Psoas muscle (tissue), 8 donors: ENCODE results near the gene PGBD5. TPM values are rescaled to one million over a fixed set of nuclear protein-coding genes. Genes with fewer than 3 reads are reported as not detected.
A peak's percentile ranks its signal among the peaks of the same experiment; 100 is the strongest.

Source experiments
- ATAC-seq, 4 donors: fragments of 200-7000 bp; cut with Tn5 transposase; one replicate each; pipeline ENCODE4 v1.9.1; 2020; ENCODE audit warnings: moderate library complexity in 3 of 4, mild to moderate bottlenecking in 2 of 4
- DNase-seq, 2 donors: peaks; one replicate each; pipeline ENCODE4 v3.0.0-alpha.2; 2020
- H3K27ac ChIP-seq: fragments of 200-600 bp; one replicate; pipeline ENCODE4 v1.8.0; 2022
- H3K27me3 ChIP-seq, 3 donors: fragments of 200-600 bp in 1 of 3; one replicate each; pipeline versions ENCODE4 v1.6.1 to v1.8.0; 2013 to 2022; ENCODE audit warnings: low read length in 2 of 3, mild to moderate bottlenecking in 2 of 3, moderate library complexity in 1 of 3; ENCODE audit not compliant: insufficient read depth in 3 of 3
- H3K36me3 ChIP-seq, 2 donors: fragments of 200-600 bp in 1 of 2; one replicate each; pipeline versions ENCODE4 v1.6.1 to v1.8.0; 2013 to 2022; ENCODE audit warnings: low read depth in 1 of 2, mild to moderate bottlenecking in 1 of 2, moderate library complexity in 1 of 2; ENCODE audit not compliant: insufficient read depth in 1 of 2
- H3K4me1 ChIP-seq: fragments of 200-600 bp; one replicate; pipeline ENCODE4 v1.8.0; 2022
- H3K4me3 ChIP-seq: fragments of 200-600 bp; one replicate; pipeline ENCODE4 v1.8.0; 2022; ENCODE audit warnings: mild to moderate bottlenecking
- H3K9me3 ChIP-seq: fragments of 200-600 bp; one replicate; pipeline ENCODE4 v1.8.0; 2022
- WGBS, 3 donors: extraction: QIAGEN DNeasy Blood & Tissue Kit; methylation state at CpG; one replicate each; pipeline versions ENCODE4 v1.1.6 to v1.1.7; 2013; 5-methylcytosine and 5-hydroxymethylcytosine counted together
- intact Hi-C, 2 donors: fragments of 100-400 bp; cut with DNase I; formaldehyde crosslinking; loops; one replicate each; pipeline versions ENCODE4 v1.11.0 to v1.14.2; 2022
- polyA plus RNA-seq, 3 donors: library from polyadenylated mRNA; stranded (reverse); fragments of 200-250 nt; gene quantifications; one replicate each; pipeline ENCODE4 v1.2.3, GENCODE V29; 2013
- total RNA-seq, 4 donors: library from RNA; stranded (reverse); fragmentation: NEBNext Ultra II Directional in 2 of 4; extraction: Animal tissue kit (Norgen Biotek cat#: 25700) in 2 of 4; gene quantifications; one replicate each; pipeline versions ENCODE4 v1.2.1 to v1.2.4, GENCODE V29; 2021 to 2023
- TF ChIP-seq, protein P1 (sequence below): fragments of 200-600 bp; IDR thresholded peaks from one replicate; pipeline ENCODE4 v1.8.0; 2022; ENCODE audit warnings: antibody characterized with exemption
- donor health status: healthy with polysubstance abuse.
- donor health status: DM: no; HTN: no; CAD: no; lungs with moderate emphysema.
- donor health status: Bipolar disorder and iron deficiency.
- donor health status: healthy.
- donor health status: DM: yes; HTN: yes; CAD: no.
- donor health status: DM: no; HTN: no; CAD: no.
- donor health status: DM: no; HTN: no; CAD: no.
- donor health status: DM: yes; HTN: yes; CAD: no.

The PGBD5 gene
- total and polyA plus RNA-seq, 7 donors: 2.1 to 9.8 (median 4.5) TPM

DNA sequence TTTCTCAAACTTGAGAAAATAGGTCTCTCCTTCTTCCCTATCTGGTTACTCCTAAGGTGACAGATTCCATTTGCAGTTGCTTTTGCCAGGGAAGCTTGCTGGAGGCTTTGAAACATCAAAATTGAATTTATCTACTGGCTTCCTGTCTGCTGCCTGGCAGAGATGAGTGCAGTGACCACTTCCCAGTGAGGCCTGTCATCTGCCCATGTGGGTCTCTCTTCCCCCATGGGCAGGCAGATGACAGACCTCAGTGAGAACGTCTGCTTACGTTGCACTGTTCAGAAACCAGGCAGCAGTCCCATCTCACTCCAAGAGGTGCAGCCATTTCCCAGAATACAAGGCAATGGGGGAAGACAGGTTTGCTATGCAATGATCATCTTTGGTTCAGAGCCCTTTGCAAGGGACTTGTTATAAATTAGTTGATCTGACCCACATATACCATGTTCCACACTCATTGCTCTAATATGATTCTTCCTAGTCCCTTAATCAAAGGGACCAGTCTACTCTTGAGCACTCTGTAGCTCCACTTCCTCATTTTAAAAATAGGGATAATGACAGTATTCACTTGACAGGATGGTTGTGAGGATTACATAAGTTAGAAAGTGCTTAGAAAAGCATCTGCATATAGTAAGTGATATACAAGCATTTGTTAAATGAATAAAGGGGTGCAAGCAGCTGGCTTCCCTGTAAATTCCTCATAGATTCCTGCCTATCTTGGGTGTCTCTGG, 10.6 kb downstream of the PGBD5 start:
- WGBS, 3 donors: 73 to 97% (median 78%) methylated on average over 2 of the region's 2 CpGs
- no peak overlapping the region for H3K4me3 ChIP-seq
- H3K27me3 ChIP-seq: no peaks in the 10 kb centered on the region
- intact Hi-C loops: no loop called here
- no peaks in the 10 kb centered on the region for H3K4me1 ChIP-seq
- TF ChIP-seq, protein P1, sequence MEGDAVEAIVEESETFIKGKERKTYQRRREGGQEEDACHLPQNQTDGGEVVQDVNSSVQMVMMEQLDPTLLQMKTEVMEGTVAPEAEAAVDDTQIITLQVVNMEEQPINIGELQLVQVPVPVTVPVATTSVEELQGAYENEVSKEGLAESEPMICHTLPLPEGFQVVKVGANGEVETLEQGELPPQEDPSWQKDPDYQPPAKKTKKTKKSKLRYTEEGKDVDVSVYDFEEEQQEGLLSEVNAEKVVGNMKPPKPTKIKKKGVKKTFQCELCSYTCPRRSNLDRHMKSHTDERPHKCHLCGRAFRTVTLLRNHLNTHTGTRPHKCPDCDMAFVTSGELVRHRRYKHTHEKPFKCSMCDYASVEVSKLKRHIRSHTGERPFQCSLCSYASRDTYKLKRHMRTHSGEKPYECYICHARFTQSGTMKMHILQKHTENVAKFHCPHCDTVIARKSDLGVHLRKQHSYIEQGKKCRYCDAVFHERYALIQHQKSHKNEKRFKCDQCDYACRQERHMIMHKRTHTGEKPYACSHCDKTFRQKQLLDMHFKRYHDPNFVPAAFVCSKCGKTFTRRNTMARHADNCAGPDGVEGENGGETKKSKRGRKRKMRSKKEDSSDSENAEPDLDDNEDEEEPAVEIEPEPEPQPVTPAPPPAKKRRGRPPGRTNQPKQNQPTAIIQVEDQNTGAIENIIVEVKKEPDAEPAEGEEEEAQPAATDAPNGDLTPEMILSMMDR: no peak
- no peaks in the 10 kb centered on the region for H3K9me3 ChIP-seq
- no peak for DNase-seq
- H3K36me3 ChIP-seq: no peaks in the 10 kb centered on the region
- ATAC-seq: peak in 1 of 4 donors; percentile 44
- no peak overlapping the region for H3K27ac ChIP-seq

DNA sequence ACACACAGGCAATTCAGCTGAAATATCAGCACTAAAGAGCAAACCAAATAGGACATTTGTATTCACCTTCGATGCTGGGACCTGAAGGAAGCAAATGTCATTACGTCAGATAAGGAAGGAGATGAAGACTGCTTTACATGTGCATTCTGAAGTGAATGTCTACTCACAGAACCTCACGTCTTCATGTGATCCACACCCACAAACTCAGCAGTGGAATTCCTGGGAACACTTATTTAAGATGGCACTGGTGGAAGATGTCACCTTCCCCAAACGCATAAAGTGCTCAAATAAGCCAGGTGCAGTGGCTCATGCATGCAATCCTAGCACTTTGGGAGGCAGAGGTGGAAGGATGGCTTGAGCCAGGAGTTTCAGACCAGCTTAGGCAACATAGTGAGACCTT, 11.4 kb downstream of the PGBD5 start:
- Histone ChIP-seq H3K9me3 (no peaks in the 10 kb centered on the region), H3K4me3 (no peak overlapping the region), H3K36me3 (no peaks in the 10 kb centered on the region), H3K27ac (no peak overlapping the region), H3K4me1 (no peaks in the 10 kb centered on the region), H3K27me3 (no peaks in the 10 kb centered on the region)
- WGBS, 3 donors: 84 to 88% (median 87%) methylated on average over 4 of the region's 4 CpGs
- no peak for ATAC-seq
- DNase-seq: no peak
- TF ChIP-seq, protein P1: no peak
- intact Hi-C loops: no loop called here

DNA sequence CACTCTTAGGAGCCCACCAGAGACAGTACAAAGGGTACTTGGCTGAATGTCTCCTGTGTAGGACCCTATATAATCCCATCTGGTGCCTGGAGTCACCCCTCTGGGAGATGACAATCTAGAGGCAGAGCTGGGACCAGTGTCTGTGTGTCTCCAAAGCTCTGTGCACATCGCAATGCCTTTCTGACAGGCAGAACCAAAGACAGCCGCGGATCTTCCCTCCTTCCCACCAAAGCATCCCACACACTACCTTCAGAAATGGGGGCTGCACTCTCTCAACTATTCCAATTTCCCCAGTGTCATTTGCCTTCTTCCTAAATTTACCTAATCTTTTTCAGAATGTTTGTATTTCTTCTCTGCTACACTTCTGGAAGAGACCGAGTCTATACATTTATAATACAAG, 12.0 kb downstream of the PGBD5 start:
- Histone ChIP-seq H3K4me1 (no peaks in the 10 kb centered on the region), H3K27ac (no peak overlapping the region), H3K9me3 (no peaks in the 10 kb centered on the region), H3K4me3 (no peak overlapping the region), H3K27me3 (no peaks in the 10 kb centered on the region), H3K36me3 (no peaks in the 10 kb centered on the region)
- DNase-seq (no peak), ATAC-seq (no peak)
- TF ChIP-seq, protein P1: no peak
- WGBS, 3 donors: 96 to 98% (median 98%) methylated on average over 4 of the region's 4 CpGs
- intact Hi-C loops: no loop called here

DNA sequence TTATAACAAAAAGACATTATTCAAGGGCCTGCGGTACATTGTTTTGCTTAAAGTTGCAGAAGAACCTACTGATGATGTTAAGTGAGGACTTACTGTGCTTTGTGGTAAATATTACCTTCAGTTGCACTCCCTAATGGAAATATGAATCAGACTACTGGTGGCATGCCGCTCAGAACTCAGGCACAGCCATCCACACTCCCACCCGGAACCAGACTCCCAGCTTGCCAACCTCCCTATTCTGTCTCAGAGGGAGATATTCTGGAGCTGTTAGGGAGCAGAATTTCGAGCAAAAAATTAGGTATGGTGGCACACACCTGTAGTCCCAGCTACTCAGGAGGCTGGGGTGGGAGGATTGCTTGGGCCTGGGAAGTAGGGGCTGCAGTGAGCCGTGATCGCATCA, 13.1 kb downstream of the PGBD5 start:
- no peak for ATAC-seq
- 90 to 92% (median 90%) methylated on average over 6 of the region's 6 CpGs for WGBS, 3 donors
- Histone ChIP-seq H3K27ac (no peak overlapping the region), H3K4me1 (no peaks in the 10 kb centered on the region), H3K36me3 (no peaks in the 10 kb centered on the region), H3K27me3 (no peaks in the 10 kb centered on the region), H3K4me3 (no peak overlapping the region), H3K9me3 (no peaks in the 10 kb centered on the region)
- TF ChIP-seq, protein P1: no peak
- intact Hi-C loops: no loop called here
- no peak for DNase-seq

DNA sequence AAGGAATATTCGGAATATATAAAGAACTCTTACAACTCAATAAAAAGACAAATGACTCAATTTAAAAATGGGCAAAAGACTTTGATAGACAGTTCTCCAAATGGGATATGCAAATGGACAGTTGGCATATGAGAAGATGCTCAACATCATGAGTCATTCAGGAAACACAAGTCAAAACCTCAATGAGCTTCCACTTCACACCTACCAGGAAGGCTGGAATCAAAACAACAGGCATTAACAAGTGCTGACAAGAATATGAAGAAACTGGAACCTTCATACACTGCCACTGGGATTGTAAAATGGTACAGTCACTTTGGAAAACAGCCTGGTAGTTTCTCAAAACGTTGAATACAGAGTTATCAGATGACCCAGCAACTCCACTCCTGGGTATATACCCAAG, 17.2 kb downstream of the PGBD5 start:
- 65 to 79% (median 69%) methylated on average over 2 of the region's 2 CpGs for WGBS, 3 donors
- intact Hi-C loops: no loop called here
- ATAC-seq: peak in 2 of 4 donors; percentile 19 to 77

More for the DNA sequence above, 17.2 kb downstream of the PGBD5 start:
- H3K27me3 ChIP-seq: no peaks in the 10 kb centered on the region
- TF ChIP-seq, protein P1: no peak
- H3K4me1 ChIP-seq: no peaks in the 10 kb centered on the region
- no peak for DNase-seq
- H3K27ac ChIP-seq: no peak overlapping the region
- no peaks in the 10 kb centered on the region for H3K9me3 ChIP-seq
- H3K4me3 ChIP-seq: no peak overlapping the region
- no peaks in the 10 kb centered on the region for H3K36me3 ChIP-seq
